Adrenal gland (tissue), 5 donors: ENCODE results near the gene CCDC183.

Experiments used
- CTCF ChIP-seq, 6 experiments: fragments of 450-650 bp in 4 of 6; fragments of 200-600 bp in 2 of 6; sonication (generic) in 1 of 6; IDR thresholded peaks; 1 replicate in 5 of 6; 2 replicates in 1 of 6; pipeline versions ENCODE4 v1.5.1 to v1.8.0; 2016 to 2021; ENCODE audit warnings: antibody characterized with exemption in 6 of 6, mild to moderate bottlenecking in 2 of 6, moderate library complexity in 1 of 6
- POLR2A ChIP-seq, 2 donors: fragments of 450-650 bp; IDR thresholded peaks; one replicate each; pipeline ENCODE4 v1.6.1; 2017; ENCODE audit warnings: antibody characterized with exemption in 2 of 2, mild to moderate bottlenecking in 2 of 2, moderate library complexity in 1 of 2
- donor health status: DM: no; HTN: no; CAD: no.

DNA sequence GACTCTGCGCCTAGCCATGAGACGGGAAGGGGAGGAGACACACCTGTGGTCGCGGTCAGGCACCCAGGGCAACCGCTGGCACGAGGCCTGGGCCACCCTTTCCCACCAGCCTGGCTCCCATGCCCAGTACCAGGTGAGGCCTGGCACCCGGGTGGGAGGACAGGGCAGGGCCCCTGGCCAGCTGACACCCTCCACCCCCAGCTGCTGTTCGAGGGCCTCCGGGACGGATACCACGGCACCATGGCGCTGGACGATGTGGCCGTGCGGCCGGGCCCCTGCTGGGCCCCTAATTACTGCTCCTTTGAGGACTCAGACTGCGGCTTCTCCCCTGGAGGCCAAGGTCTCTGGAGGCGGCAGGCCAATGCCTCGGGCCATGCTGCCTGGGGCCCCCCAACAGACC lies 61.0 kb downstream of the CCDC183 start:
- no peak for TF ChIP-seq CTCF (IDR thresholded peaks at IDR 0.05)
- TF ChIP-seq POLR2A (IDR thresholded peaks at IDR 0.05) = no peak
